Right renal pelvis (tissue), 4 donors: ENCODE results near the gene AP2S1. TPM values are rescaled to one million over a fixed set of nuclear protein-coding genes. Genes with fewer than 3 reads are reported as not detected.
"Not testable (repeated sequence)": the region's sequence is repeated elsewhere in the genome, so short reads cannot be mapped to it uniquely, and the experiment has no call there.

ENCODE experiments used
- DNase-seq, 4 donors: peaks; one replicate each; pipeline ENCODE4 v3.0.0-alpha.2; 2013; ENCODE audit warnings: low read depth in 4 of 4, low spot score in 3 of 4, missing footprints in 1 of 4
- polyA plus RNA-seq, 4 donors: library from polyadenylated mRNA; unstranded; fragments of 120-200 nt; gene quantifications; one replicate each; pipeline ENCODE4 v1.2.1, GENCODE V29; 2013; ENCODE audit not compliant: insufficient read length in 4 of 4

Gene AP2S1
- polyA plus RNA-seq, 4 donors, result 81.9 to 109 (median 92.9) TPM

- DNase-seq, result no peak
These were observed 6.6 kb downstream of the AP2S1 start for GRCh38 chr19:46844067-46844489.

- DNase-seq, result no peak
These were observed 7.9 kb downstream of the AP2S1 start for GRCh38 chr19:46842791-46843190.

- DNase-seq, result no peak
These were observed 9.1 kb downstream of the AP2S1 start for GRCh38 chr19:46841458-46842083.

- DNase-seq, result peak in 1 of 4 donors; percentile 61
These were observed 10.1 kb downstream of the AP2S1 start for GRCh38 chr19:46840498-46840942.

- no peak for DNase-seq
These were observed 10.7 kb downstream of the AP2S1 start for GRCh38 chr19:46839752-46840497.

- DNase-seq, result no peak
These were observed 12.5 kb downstream of the AP2S1 start for GRCh38 chr19:46838160-46838559.

- DNase-seq, result no peak
These were observed 15.7 kb downstream of the AP2S1 start for GRCh38 chr19:46834984-46835383.

GRCh38 chr19:46834121-46834520 lies 16.5 kb downstream of the AP2S1 start:
- DNase-seq, result no peak

GRCh38 chr19:46830864-46831263 lies 19.8 kb downstream of the AP2S1 start:
- DNase-seq, result no peak

- DNase-seq, result no peak
These were observed 22.2 kb downstream of the AP2S1 start for GRCh38 chr19:46828484-46828883.

- DNase-seq, result no peak
These were observed 25.0 kb downstream of the AP2S1 start for GRCh38 chr19:46825731-46826055.

GRCh38 chr19:46824890-46825730 lies 25.5 kb downstream of the AP2S1 start:
- no peak for DNase-seq

- no peak for DNase-seq
These were observed 27.6 kb downstream of the AP2S1 start for GRCh38 chr19:46823049-46823448.

GRCh38 chr19:46822410-46822787 lies 28.2 kb downstream of the AP2S1 start:
- not testable (repeated sequence) for DNase-seq

- no peak for DNase-seq
These were observed 28.9 kb downstream of the AP2S1 start for GRCh38 chr19:46821512-46822409.

GRCh38 chr19:46818812-46819211 lies 31.8 kb downstream of the AP2S1 start:
- DNase-seq, result no peak

GRCh38 chr19:46815833-46816627 lies 34.6 kb downstream of the AP2S1 start:
- DNase-seq, result no peak

- DNase-seq, result peak in 2 of 4 donors; percentile 34 to 69
These were observed 36.7 kb downstream of the AP2S1 start for GRCh38 chr19:46813839-46814358.
